ENCODE measurements around the gene EFL1. TPM values are rescaled to one million over a fixed set of nuclear protein-coding genes. Genes with fewer than 3 reads are reported as not detected.
A peak's percentile ranks its signal among the peaks of the same experiment; 100 is the strongest.

Gene EFL1
- total RNA-seq, 1 experiment from 2014 or later = 27.5 TPM

DNA sequence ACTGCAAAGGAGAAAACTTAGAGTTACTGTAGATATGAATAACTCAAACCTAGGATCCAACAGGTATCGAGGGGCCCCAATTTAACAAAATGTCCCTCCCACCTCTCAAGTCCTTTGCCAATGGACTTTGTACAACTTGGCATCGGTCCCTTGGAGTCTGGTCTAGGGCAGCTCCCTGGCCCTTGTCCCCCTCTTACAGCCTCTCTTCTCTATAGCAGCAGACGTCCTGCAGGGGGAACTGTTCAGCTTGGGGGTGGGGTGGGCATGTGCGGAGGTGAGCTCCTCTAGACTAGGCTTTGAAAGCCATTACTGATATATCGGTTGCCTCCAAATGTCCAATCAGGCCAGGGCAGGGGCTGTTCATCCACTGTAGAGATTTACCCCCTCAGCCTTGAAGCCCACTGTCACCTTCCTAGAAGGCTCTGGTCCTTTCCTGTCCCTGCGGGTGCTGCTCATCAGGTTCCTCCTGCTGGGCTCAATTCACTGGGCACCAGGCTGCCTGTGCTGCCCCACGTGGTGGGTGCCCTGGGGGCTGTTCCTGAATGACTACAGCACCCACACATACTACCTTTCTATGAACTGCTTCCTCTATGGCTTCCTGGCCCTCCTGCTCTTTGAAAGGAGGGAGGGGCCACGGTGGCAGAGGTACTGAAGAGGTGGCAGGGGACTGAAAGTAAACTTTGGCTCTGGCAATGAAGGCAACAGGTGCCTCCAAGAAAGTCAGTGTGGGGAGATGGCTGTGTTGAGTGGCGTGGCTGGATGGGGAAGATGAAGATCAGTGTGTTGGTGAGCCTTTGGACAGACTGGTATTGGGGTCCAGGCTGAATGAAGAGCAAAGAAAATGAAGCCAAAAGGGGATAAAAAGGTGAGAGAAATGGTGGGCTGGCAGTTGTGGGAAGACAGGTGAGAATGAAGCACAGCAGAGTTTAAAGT is 137.9 kb downstream of the EFL1 start:
- TF ChIP-seq ZNF423 (CRISPR knock-in tag; IDR thresholded peaks at IDR 0.05) = no peak
- no peak for TF ChIP-seq FOXK1 (CRISPR knock-in tag; IDR thresholded peaks at IDR 0.05)
- no peak for TF ChIP-seq ZNF416 (CRISPR knock-in tag; IDR thresholded peaks at IDR 0.05)
- TF ChIP-seq, protein P1, sequence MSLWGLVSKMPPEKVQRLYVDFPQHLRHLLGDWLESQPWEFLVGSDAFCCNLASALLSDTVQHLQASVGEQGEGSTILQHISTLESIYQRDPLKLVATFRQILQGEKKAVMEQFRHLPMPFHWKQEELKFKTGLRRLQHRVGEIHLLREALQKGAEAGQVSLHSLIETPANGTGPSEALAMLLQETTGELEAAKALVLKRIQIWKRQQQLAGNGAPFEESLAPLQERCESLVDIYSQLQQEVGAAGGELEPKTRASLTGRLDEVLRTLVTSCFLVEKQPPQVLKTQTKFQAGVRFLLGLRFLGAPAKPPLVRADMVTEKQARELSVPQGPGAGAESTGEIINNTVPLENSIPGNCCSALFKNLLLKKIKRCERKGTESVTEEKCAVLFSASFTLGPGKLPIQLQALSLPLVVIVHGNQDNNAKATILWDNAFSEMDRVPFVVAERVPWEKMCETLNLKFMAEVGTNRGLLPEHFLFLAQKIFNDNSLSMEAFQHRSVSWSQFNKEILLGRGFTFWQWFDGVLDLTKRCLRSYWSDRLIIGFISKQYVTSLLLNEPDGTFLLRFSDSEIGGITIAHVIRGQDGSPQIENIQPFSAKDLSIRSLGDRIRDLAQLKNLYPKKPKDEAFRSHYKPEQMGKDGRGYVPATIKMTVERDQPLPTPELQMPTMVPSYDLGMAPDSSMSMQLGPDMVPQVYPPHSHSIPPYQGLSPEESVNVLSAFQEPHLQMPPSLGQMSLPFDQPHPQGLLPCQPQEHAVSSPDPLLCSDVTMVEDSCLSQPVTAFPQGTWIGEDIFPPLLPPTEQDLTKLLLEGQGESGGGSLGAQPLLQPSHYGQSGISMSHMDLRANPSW (CRISPR knock-in tag; conservative IDR thresholded peaks at IDR 0.05; ENCODE audit: low read depth) = no peak
- TF ChIP-seq, protein P2, sequence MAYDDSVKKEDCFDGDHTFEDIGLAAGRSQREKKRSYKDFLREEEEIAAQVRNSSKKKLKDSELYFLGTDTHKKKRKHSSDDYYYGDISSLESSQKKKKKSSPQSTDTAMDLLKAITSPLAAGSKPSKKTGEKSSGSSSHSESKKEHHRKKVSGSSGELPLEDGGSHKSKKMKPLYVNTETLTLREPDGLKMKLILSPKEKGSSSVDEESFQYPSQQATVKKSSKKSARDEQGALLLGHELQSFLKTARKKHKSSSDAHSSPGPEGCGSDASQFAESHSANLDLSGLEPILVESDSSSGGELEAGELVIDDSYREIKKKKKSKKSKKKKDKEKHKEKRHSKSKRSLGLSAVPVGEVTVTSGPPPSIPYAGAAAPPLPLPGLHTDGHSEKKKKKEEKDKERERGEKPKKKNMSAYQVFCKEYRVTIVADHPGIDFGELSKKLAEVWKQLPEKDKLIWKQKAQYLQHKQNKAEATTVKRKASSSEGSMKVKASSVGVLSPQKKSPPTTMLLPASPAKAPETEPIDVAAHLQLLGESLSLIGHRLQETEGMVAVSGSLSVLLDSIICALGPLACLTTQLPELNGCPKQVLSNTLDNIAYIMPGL (CRISPR knock-in tag; IDR thresholded peaks at IDR 0.05) = no peak
- no peak for TF ChIP-seq JAZF1 (CRISPR knock-in tag; IDR thresholded peaks at IDR 0.05)
- TF ChIP-seq, protein P3, sequence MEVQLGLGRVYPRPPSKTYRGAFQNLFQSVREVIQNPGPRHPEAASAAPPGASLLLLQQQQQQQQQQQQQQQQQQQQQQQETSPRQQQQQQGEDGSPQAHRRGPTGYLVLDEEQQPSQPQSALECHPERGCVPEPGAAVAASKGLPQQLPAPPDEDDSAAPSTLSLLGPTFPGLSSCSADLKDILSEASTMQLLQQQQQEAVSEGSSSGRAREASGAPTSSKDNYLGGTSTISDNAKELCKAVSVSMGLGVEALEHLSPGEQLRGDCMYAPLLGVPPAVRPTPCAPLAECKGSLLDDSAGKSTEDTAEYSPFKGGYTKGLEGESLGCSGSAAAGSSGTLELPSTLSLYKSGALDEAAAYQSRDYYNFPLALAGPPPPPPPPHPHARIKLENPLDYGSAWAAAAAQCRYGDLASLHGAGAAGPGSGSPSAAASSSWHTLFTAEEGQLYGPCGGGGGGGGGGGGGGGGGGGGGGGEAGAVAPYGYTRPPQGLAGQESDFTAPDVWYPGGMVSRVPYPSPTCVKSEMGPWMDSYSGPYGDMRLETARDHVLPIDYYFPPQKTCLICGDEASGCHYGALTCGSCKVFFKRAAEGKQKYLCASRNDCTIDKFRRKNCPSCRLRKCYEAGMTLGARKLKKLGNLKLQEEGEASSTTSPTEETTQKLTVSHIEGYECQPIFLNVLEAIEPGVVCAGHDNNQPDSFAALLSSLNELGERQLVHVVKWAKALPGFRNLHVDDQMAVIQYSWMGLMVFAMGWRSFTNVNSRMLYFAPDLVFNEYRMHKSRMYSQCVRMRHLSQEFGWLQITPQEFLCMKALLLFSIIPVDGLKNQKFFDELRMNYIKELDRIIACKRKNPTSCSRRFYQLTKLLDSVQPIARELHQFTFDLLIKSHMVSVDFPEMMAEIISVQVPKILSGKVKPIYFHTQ (CRISPR knock-in tag; IDR thresholded peaks at IDR 0.05) = no peak
- no peak for TF ChIP-seq ZNF138 (CRISPR knock-in tag; conservative IDR thresholded peaks at IDR 0.05)
- TF ChIP-seq RORB (CRISPR knock-in tag; IDR thresholded peaks at IDR 0.05) = no peak
- no peak for TF ChIP-seq NFATC4 (CRISPR knock-in tag; IDR thresholded peaks at IDR 0.05)
- TF ChIP-seq, protein P4, sequence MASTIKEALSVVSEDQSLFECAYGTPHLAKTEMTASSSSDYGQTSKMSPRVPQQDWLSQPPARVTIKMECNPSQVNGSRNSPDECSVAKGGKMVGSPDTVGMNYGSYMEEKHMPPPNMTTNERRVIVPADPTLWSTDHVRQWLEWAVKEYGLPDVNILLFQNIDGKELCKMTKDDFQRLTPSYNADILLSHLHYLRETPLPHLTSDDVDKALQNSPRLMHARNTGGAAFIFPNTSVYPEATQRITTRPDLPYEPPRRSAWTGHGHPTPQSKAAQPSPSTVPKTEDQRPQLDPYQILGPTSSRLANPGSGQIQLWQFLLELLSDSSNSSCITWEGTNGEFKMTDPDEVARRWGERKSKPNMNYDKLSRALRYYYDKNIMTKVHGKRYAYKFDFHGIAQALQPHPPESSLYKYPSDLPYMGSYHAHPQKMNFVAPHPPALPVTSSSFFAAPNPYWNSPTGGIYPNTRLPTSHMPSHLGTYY (CRISPR knock-in tag; IDR thresholded peaks at IDR 0.05) = no peak
- Mint-ChIP-seq H3K9me3 (no peaks in the 10 kb centered on the region), H3K27me3 (ENCODE audit: low read depth) (no peaks in the 10 kb centered on the region), H3K4me1 (no peaks in the 10 kb centered on the region), H3K36me3 (no peaks in the 10 kb centered on the region), H3K4me3 (no peak overlapping the region), H3K27ac (no peak overlapping the region)
- DNase-seq (ENCODE audit: low spot score) (peak; percentile 26), ATAC-seq (peak; percentile 93)
- ChIA-PET POLR2A (interaction anchor here (0.6 kb wide), 1 partner anchor 34 kb away, joined by 3 read pairs; no protein-coding TSS in a partner anchor), CTCF (interaction anchor here (0.5 to 4.2 kb wide), 11 partner anchors 8 to 1699 kb away, joined by 3 to 23 read pairs (median 4); partner anchors contain the start of gene MEX3B)

DNA sequence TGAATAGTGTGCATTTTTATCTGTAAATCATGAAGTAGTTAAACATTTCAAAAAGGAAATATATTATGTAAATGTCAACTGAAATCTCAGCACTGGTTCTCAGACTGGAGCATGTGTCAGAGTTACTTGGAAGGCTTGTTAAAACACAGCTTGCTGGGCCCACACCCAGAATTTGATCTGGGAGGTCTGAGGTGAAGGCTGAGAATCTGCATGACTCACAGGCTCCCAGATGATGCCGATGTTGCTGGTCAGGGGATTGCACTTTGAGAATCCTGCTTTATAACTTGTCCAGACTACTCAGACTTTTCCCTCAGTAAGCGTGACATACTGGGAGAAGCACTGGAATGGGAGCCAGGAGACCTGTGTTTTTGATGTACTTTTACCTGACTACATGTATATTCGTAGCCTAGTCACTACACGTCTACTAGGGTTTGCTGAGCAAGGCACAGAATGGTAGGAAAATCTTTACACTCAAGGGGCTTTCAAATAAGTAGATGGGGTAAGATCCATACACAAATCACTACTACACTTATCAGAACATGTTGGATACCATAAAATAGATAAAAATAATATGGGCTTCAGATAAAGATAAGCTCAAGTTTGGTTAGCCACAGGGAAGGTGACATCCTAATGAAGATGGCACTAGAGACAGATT is 139.7 kb downstream of the EFL1 start:
- Mint-ChIP-seq H3K27me3 (ENCODE audit: low read depth) (no peaks in the 10 kb centered on the region), H3K27ac (no peak overlapping the region), H3K4me1 (no peaks in the 10 kb centered on the region), H3K9me3 (no peaks in the 10 kb centered on the region), H3K36me3 (no peaks in the 10 kb centered on the region), H3K4me3 (no peak overlapping the region)
- ATAC-seq (no peak), DNase-seq (ENCODE audit: low spot score) (no peak)
- CTCF ChIA-PET = interaction anchor here (1.3 to 4.2 kb wide), 3 partner anchors 13 to 18 kb away, joined by 3 to 23 read pairs (median 17); no protein-coding TSS in a partner anchor
- POLR2A ChIA-PET = no interaction called here
- no peak for TF ChIP-seq ATF1 (CRISPR knock-in tag; IDR thresholded peaks at IDR 0.05)
- TF ChIP-seq, protein P1 (CRISPR knock-in tag; conservative IDR thresholded peaks at IDR 0.05; ENCODE audit: low read depth) = no peak
- TF ChIP-seq, protein P5, sequence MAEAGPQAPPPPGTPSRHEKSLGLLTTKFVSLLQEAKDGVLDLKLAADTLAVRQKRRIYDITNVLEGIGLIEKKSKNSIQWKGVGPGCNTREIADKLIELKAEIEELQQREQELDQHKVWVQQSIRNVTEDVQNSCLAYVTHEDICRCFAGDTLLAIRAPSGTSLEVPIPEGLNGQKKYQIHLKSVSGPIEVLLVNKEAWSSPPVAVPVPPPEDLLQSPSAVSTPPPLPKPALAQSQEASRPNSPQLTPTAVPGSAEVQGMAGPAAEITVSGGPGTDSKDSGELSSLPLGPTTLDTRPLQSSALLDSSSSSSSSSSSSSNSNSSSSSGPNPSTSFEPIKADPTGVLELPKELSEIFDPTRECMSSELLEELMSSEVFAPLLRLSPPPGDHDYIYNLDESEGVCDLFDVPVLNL (CRISPR knock-in tag; IDR thresholded peaks at IDR 0.05; ENCODE audit: borderline replicate concordance, low read depth) = no peak
- TF ChIP-seq ELF4 (CRISPR knock-in tag; IDR thresholded peaks at IDR 0.05; ENCODE audit: low read depth) = no peak
- TF ChIP-seq, protein P6, sequence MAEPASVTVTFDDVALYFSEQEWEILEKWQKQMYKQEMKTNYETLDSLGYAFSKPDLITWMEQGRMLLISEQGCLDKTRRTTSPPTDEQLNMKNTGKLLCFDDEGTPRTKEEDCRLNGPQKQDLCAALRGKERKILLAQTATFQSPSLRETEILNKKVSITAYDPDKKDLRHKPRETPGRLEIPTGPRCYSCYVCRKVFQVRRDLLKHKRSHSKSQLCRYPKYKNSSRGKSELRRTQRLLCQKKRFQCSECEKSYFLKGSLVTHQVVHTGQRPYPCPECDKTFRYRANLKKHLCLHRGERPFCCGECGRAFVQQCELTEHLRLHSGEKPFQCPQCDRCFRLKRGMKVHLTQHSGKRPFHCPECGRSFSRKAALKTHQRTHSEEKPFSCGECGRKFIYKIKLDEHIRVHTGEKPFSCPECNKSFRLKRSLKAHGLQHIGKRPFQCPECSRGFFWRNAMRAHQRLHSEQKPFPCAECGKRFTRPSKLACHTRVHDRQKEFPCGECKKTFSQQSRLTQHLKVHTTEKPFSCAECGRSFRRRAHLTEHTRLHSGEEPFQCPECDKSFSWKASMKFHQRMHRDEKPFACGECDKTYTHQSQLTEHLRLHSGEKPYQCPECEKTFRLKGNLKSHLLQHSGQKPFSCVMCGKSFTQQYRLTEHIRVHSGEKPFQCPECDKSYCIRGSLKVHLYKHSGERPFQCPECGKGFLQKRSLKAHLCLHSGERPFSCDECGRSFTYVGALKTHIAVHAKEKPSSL (CRISPR knock-in tag; conservative IDR thresholded peaks at IDR 0.05) = no peak
- no peak for TF ChIP-seq NFE2L1 (CRISPR knock-in tag; IDR thresholded peaks at IDR 0.05)
- no peak for TF ChIP-seq NR2C2 (CRISPR knock-in tag; IDR thresholded peaks at IDR 0.05)

Measured in WTC11 (cell line).